Endothelial cell of umbilical vein (primary cell): ENCODE measurements around the gene RBM42. TPM values are rescaled to one million over a fixed set of nuclear protein-coding genes. Genes with fewer than 3 reads are reported as not detected.

Source experiments
- BruUV-seq: library from RNA; stranded (reverse); fragments of 400-500 nt; replicated peaks from 2 replicates; lab custom pipeline; 2021; lab: Mats Ljungman, UMichigan
- CTCF ChIA-PET: fragments of 300-600, 350-600 bp; sonication (Branson Sonifier 250); formaldehyde crosslinking; loops from one replicate; lab custom pipeline; 2021; ENCODE audit warnings: antibody characterized with exemption, inconsistent platforms; lab: Charles Lee
- POLR2A ChIA-PET: fragments of 300-600, 350-600 bp; sonication (Branson Sonifier 250); formaldehyde crosslinking; loops from one replicate; lab custom pipeline; 2021; ENCODE audit warnings: antibody characterized with exemption, inconsistent platforms; lab: Charles Lee
- DNase-seq: peaks from one replicate; pipeline ENCODE4 v3.0.0-alpha.2; 2011; ENCODE audit warnings: low read depth, low spot score
- FAIRE-seq: peaks from 2 replicates; lab custom pipeline; 2011; peaks lifted over from hg19 to GRCh38; lab: Jason Lieb, UNC
- H2AFZ ChIP-seq: 2 replicates; pipeline ENCODE4 v1.6.0; 2012; ENCODE audit warnings: low read depth, low read length, control low read depth, inconsistent platforms
- H3K27ac ChIP-seq: 2 replicates; pipeline ENCODE4 v1.5.1; 2011; ENCODE audit warnings: low read depth, mild to moderate bottlenecking, control low read depth, low read length, moderate library complexity; ENCODE audit not compliant: insufficient read depth
- H3K27me3 ChIP-seq, 2 experiments: 2 replicates each; pipeline versions ENCODE4 v1.6.0 to v1.6.1; 2011; ENCODE audit warnings: low read length in 2 of 2, mixed read lengths in 1 of 2; ENCODE audit not compliant: control insufficient read depth in 2 of 2, insufficient read depth in 2 of 2
- H3K36me3 ChIP-seq, 2 experiments: 2 replicates in 1 of 2; 3 replicates in 1 of 2; pipeline ENCODE4 v1.5.1; 2011; ENCODE audit warnings: low read length in 2 of 2, mild to moderate bottlenecking in 1 of 2, moderate library complexity in 1 of 2; ENCODE audit not compliant: control insufficient read depth in 2 of 2, insufficient read depth in 2 of 2; ENCODE audit errors: extremely low read depth in 1 of 2
- H3K4me1 ChIP-seq: 3 replicates; pipeline ENCODE4 v1.5.1; 2011; ENCODE audit warnings: mild to moderate bottlenecking, low read length; ENCODE audit not compliant: control insufficient read depth, insufficient read depth; ENCODE audit errors: extremely low read depth
- H3K4me2 ChIP-seq: 2 replicates; pipeline ENCODE4 v1.6.1; 2011; ENCODE audit warnings: low read length, control low read depth, mixed read lengths; ENCODE audit not compliant: insufficient read depth
- H3K4me3 ChIP-seq, 3 experiments: fragments of 200-600 bp in 1 of 3; sonication (generic), shearing (Covaris generic) in 1 of 3; replicated peaks in 1 of 3; 2 replicates each; pipeline ENCODE4 v1.5.1; 2011 to 2016; ENCODE audit warnings: control low read depth in 3 of 3, low read length in 3 of 3, mild to moderate bottlenecking in 2 of 3, inconsistent platforms in 1 of 3, low read depth in 1 of 3, moderate library complexity in 1 of 3; ENCODE audit not compliant: insufficient read depth in 1 of 3
- H3K79me2 ChIP-seq: 2 replicates; pipeline ENCODE4 v1.6.0; 2012; ENCODE audit warnings: low read length, inconsistent platforms; ENCODE audit not compliant: control insufficient read depth, insufficient read depth
- H3K9ac ChIP-seq: replicated peaks from 2 replicates; pipeline ENCODE3; 2011; ENCODE audit warnings: low read length, control low read depth; ENCODE audit not compliant: insufficient read depth; ENCODE audit errors: extremely low read depth
- H3K9me1 ChIP-seq: replicated peaks from 3 replicates; pipeline ENCODE4 v1.6.0; 2011; ENCODE audit warnings: mild to moderate bottlenecking, low read length; ENCODE audit not compliant: control insufficient read depth, insufficient read depth; ENCODE audit errors: extremely low read depth
- H3K9me3 ChIP-seq: replicated peaks from 2 replicates; pipeline ENCODE4 v1.5.1; 2012; ENCODE audit warnings: low read length, inconsistent platforms; ENCODE audit not compliant: control insufficient read depth, insufficient read depth
- H4K20me1 ChIP-seq: replicated peaks from 2 replicates; pipeline ENCODE3; 2011; ENCODE audit warnings: mild to moderate bottlenecking, low read length; ENCODE audit not compliant: control insufficient read depth, insufficient read depth; ENCODE audit errors: extremely low read depth
- CTCF ChIP-seq, 2 donors: IDR thresholded peaks; 1 replicate in 1 of 2; 2 replicates in 1 of 2; pipeline ENCODE4 v1.5.1; 2011; ENCODE audit warnings: low read length in 2 of 2, mild to moderate bottlenecking in 2 of 2, moderate library complexity in 2 of 2, control low read depth in 1 of 2, inconsistent platforms in 1 of 2, low read depth in 1 of 2; ENCODE audit not compliant: insufficient read depth in 1 of 2; ENCODE audit errors: extremely low read depth in 1 of 2
- EZH2 ChIP-seq: IDR thresholded peaks from 2 replicates; pipeline ENCODE4 v1.6.1; 2012; ENCODE audit warnings: borderline replicate concordance, low read depth, mild to moderate bottlenecking, moderate library complexity, low read length, inconsistent platforms; ENCODE audit not compliant: severe bottlenecking
- FOS ChIP-seq: IDR thresholded peaks from 2 replicates; pipeline ENCODE4 v1.6.1; 2011; ENCODE audit warnings: mild to moderate bottlenecking, low read length, moderate library complexity, borderline replicate concordance; ENCODE audit not compliant: insufficient read depth
- GATA2 ChIP-seq: IDR thresholded peaks from 2 replicates; pipeline ENCODE4 v1.7.0; 2011; ENCODE audit warnings: low read depth, mild to moderate bottlenecking, moderate library complexity, mixed read lengths, low read length; ENCODE audit not compliant: insufficient read length, insufficient read depth
- JUN ChIP-seq: IDR thresholded peaks from 2 replicates; pipeline ENCODE4 v1.6.1; 2011; ENCODE audit warnings: borderline replicate concordance, low read depth; ENCODE audit not compliant: insufficient read length, insufficient read depth
- MAX ChIP-seq: IDR thresholded peaks from 2 replicates; pipeline ENCODE4 v1.6.1; 2011; ENCODE audit not compliant: insufficient read depth, insufficient read length
- MYC ChIP-seq: IDR thresholded peaks from one replicate; pipeline ENCODE4 v1.6.1; 2011; ENCODE audit warnings: mild to moderate bottlenecking, low read depth, low read length
- POLR2A ChIP-seq: IDR thresholded peaks from 2 replicates; pipeline ENCODE4 v1.6.1; 2012; ENCODE audit warnings: low read depth, mild to moderate bottlenecking, control low read depth, low read length
- POLR2AphosphoS5 ChIP-seq: IDR thresholded peaks from 2 replicates; pipeline ENCODE4 v1.6.1; 2012; ENCODE audit warnings: low read depth, mild to moderate bottlenecking, control low read depth, low read length, moderate library complexity; ENCODE audit not compliant: insufficient read depth
- dilution Hi-C: fragments of 300-500 bp; cut with MboI; formaldehyde crosslinking; loops from one replicate; pipeline ENCODE4 v1.15.0; 2019; ENCODE audit warnings: low sequenced_read_pairs; ENCODE audit not compliant: extremely low pct_ligation_motif_present
- intact Hi-C: fragments of 100-400 bp; cut with micrococcal nuclease; formaldehyde crosslinking; loops from one replicate; pipeline ENCODE4 v1.10.0; 2022
- polyA plus RNA-seq, 4 experiments: library from polyadenylated mRNA; depleted of rRNA in 3 of 4; stranded (reverse) in 3 of 4; unstranded in 1 of 4; fragments of >200 nt; gene quantifications; 2 replicates each; pipeline versions ENCODE4 v1.2.1 to v1.2.3, GENCODE V29; 2011 to 2012; ENCODE audit warnings: missing spikeins in 1 of 4
- total RNA-seq: library from RNA; stranded (reverse); gene quantifications from 2 replicates; pipeline ENCODE4 v1.2.3, GENCODE V29; 2021

The RBM42 gene
- total and polyA plus RNA-seq, 2 donors (not counting 3 experiments of a cell fraction or from before 2014, with no cell fraction given) = 78.3 to 97.3 TPM

- Histone ChIP-seq H3K9me1 (no peaks in the 10 kb centered on the region), H3K36me3 (no peaks in the 10 kb centered on the region), H3K4me2 (no peak overlapping the region), H3K9ac (no peak overlapping the region), H3K9me3 (no peaks in the 10 kb centered on the region), H3K27ac (no peak overlapping the region), H3K79me2 (no peaks in the 10 kb centered on the region), H3K27me3 (no peaks in the 10 kb centered on the region), H3K4me1 (no peaks in the 10 kb centered on the region), H2AFZ (no peak overlapping the region), H4K20me1 (no peaks in the 10 kb centered on the region), H3K4me3 (no peak overlapping the region)
- POLR2A ChIA-PET = no interaction called here
- FAIRE-seq (no peak), DNase-seq (no peak)
- TF ChIP-seq MAX (no peak), POLR2AphosphoS5 (no peak), GATA2 (no peak), FOS (no peak), CTCF (IDR thresholded peaks at IDR 0.05; ENCODE audit: extremely low read depth in 1 of 2, insufficient read depth in 1 of 2, low read depth in 1 of 2, low read length in 2 of 2) (no peak), MYC (no peak), POLR2A (no peak), JUN (no peak), EZH2 (no peak)
- CTCF ChIA-PET = no interaction called here
- intact Hi-C loops (no loop called here), dilution Hi-C loops (no loop called here)
- BruUV-seq = no TSS peak
These were observed 46.1 kb upstream of the RBM42 start for GRCh38 chr19:35582760-35583159.
